Liver (tissue), 9 donors: ENCODE data around the gene ZDHHC14. TPM values are rescaled to one million over a fixed set of nuclear protein-coding genes. Genes with fewer than 3 reads are reported as not detected.

ENCODE experiments used
- DNase-seq: peaks from one replicate; pipeline ENCODE4 v3.0.0-alpha.2; 2017; ENCODE audit warnings: low spot score
- H3K27ac ChIP-seq, 2 donors: one replicate each; pipeline ENCODE4 v1.7.0; 2013; ENCODE audit warnings: inconsistent platforms in 2 of 2, low read length in 2 of 2, control low read depth in 1 of 2, low read depth in 1 of 2, mild to moderate bottlenecking in 1 of 2
- H3K27me3 ChIP-seq, 4 donors: one replicate each; pipeline versions ENCODE4 v1.6.1 to v1.7.0; 2013; ENCODE audit warnings: low read length in 3 of 4, inconsistent platforms in 1 of 4, mild to moderate bottlenecking in 1 of 4, moderate library complexity in 1 of 4; ENCODE audit not compliant: control insufficient read depth in 4 of 4, insufficient read depth in 4 of 4
- H3K36me3 ChIP-seq, 4 donors: one replicate each; pipeline versions ENCODE4 v1.6.1 to v1.7.0; 2013; ENCODE audit warnings: low read length in 3 of 4, mild to moderate bottlenecking in 3 of 4, low read depth in 1 of 4, moderate library complexity in 1 of 4; ENCODE audit not compliant: control insufficient read depth in 4 of 4, insufficient read depth in 3 of 4
- H3K4me1 ChIP-seq, 4 donors: one replicate each; pipeline versions ENCODE4 v1.6.1 to v1.7.0; 2013; ENCODE audit warnings: low read length in 3 of 4, mild to moderate bottlenecking in 3 of 4, moderate library complexity in 1 of 4; ENCODE audit not compliant: control insufficient read depth in 4 of 4, insufficient read depth in 4 of 4
- H3K4me3 ChIP-seq, 3 donors: one replicate each; pipeline versions ENCODE4 v1.6.1 to v1.7.0; 2013; ENCODE audit warnings: low read length in 3 of 3, control low read depth in 1 of 3, low read depth in 1 of 3, mild to moderate bottlenecking in 1 of 3
- H3K9ac ChIP-seq, 2 donors: one replicate each; pipeline ENCODE4 v1.7.0; 2013; ENCODE audit warnings: low read length in 2 of 2, mild to moderate bottlenecking in 2 of 2, moderate library complexity in 2 of 2, control low read depth in 1 of 2, low read depth in 1 of 2
- H3K9me3 ChIP-seq, 4 donors: one replicate each; pipeline versions ENCODE4 v1.6.1 to v1.7.0; 2013; ENCODE audit warnings: low read length in 3 of 4; ENCODE audit not compliant: control insufficient read depth in 4 of 4
- ATF3 ChIP-seq: IDR thresholded peaks from 2 replicates; pipeline ENCODE4 v1.6.1; 2016; ENCODE audit warnings: antibody characterized with exemption
- EGR1 ChIP-seq, 2 donors: IDR thresholded peaks; 2 replicates each; pipeline ENCODE4 v1.6.1; 2016 to 2018; ENCODE audit warnings: antibody characterized with exemption in 2 of 2, low read depth in 2 of 2
- FOXA2 ChIP-seq: IDR thresholded peaks from 2 replicates; pipeline ENCODE4 v1.6.1; 2016; ENCODE audit warnings: antibody characterized with exemption
- GABPA ChIP-seq, 2 donors: IDR thresholded peaks in 1 of 2; conservative IDR thresholded peaks in 1 of 2; 2 replicates each; pipeline ENCODE4 v1.6.1; 2016; ENCODE audit warnings: antibody characterized with exemption in 2 of 2, mild to moderate bottlenecking in 1 of 2, moderate library complexity in 1 of 2
- HNF4A ChIP-seq, 2 donors: conservative IDR thresholded peaks; 2 replicates each; pipeline ENCODE4 v1.6.1; 2016; ENCODE audit warnings: antibody characterized with exemption in 2 of 2, mild to moderate bottlenecking in 2 of 2
- HNF4G ChIP-seq: IDR thresholded peaks from 2 replicates; pipeline ENCODE4 v1.6.1; 2016; ENCODE audit warnings: antibody characterized with exemption
- JUND ChIP-seq, 2 donors: IDR thresholded peaks; 2 replicates each; pipeline ENCODE4 v1.6.1; 2016; ENCODE audit warnings: antibody characterized with exemption in 2 of 2
- MAX ChIP-seq: IDR thresholded peaks from 2 replicates; pipeline ENCODE4 v1.6.1; 2016; ENCODE audit warnings: antibody characterized with exemption
- NR2F2 ChIP-seq: IDR thresholded peaks from 2 replicates; pipeline ENCODE4 v1.6.1; 2016; ENCODE audit warnings: antibody characterized with exemption
- RAD21 ChIP-seq, 2 donors: IDR thresholded peaks; 2 replicates each; pipeline ENCODE4 v1.6.1; 2016; ENCODE audit warnings: antibody characterized with exemption in 2 of 2, mild to moderate bottlenecking in 2 of 2
- RXRA ChIP-seq, 2 donors: IDR thresholded peaks; 2 replicates each; pipeline ENCODE4 v1.6.1; 2017 to 2018; ENCODE audit warnings: antibody characterized with exemption in 2 of 2, mild to moderate bottlenecking in 1 of 2
- SP1 ChIP-seq: IDR thresholded peaks from 2 replicates; pipeline ENCODE4 v1.6.1; 2018; ENCODE audit warnings: antibody characterized with exemption, mild to moderate bottlenecking
- TAF1 ChIP-seq: conservative IDR thresholded peaks from 2 replicates; pipeline ENCODE4 v1.6.1; 2016; ENCODE audit warnings: antibody characterized with exemption, mild to moderate bottlenecking
- YY1 ChIP-seq: IDR thresholded peaks from 2 replicates; pipeline ENCODE4 v1.6.1; 2016; ENCODE audit warnings: antibody characterized with exemption, mild to moderate bottlenecking
- ZBTB33 ChIP-seq: IDR thresholded peaks from 2 replicates; pipeline ENCODE4 v1.6.1; 2016; ENCODE audit warnings: antibody characterized with exemption
- WGBS: extraction: QIAGEN DNeasy Blood & Tissue Kit; methylation state at CpG from one replicate; pipeline ENCODE4 v1.1.7; 2013; 5-methylcytosine and 5-hydroxymethylcytosine counted together
- polyA plus RNA-seq, 2 donors: library from polyadenylated mRNA; stranded (reverse) in 1 of 2; unstranded in 1 of 2; fragments of 200-250 nt in 1 of 2; fragments of >200 nt in 1 of 2; fragmentation: Nextera tagmentation in 1 of 2; extraction: Ambion mirVana in 1 of 2; gene quantifications; one replicate each; pipeline versions ENCODE4 v1.2.1 to v1.2.3, GENCODE V29; 2013 to 2015
- total RNA-seq, 2 donors: library from RNA; depleted of rRNA; stranded (reverse); fragments of >200 nt; gene quantifications; one replicate each; pipeline ENCODE4 v1.2.3, GENCODE V29; 2014
- TF ChIP-seq, protein P1 (sequence below): IDR thresholded peaks from 2 replicates; pipeline ENCODE4 v1.6.1; 2016; ENCODE audit warnings: antibody characterized with exemption, mild to moderate bottlenecking
- TF ChIP-seq, protein P2 (sequence below): fragments of 150-350 bp; IDR thresholded peaks from 2 replicates; pipeline ENCODE4 v1.5.1; 2017; ENCODE audit warnings: improper control_type of control experiment, low read depth, low read length; ENCODE audit not compliant: missing input control
- donor health status: healthy.
- donor health status: healthy.
- donor health status: healthy.
- donor health status: healthy.
- donor health status: healthy.

ZDHHC14 gene
- total and polyA plus RNA-seq, 4 donors: 4.4 to 11.7 (median 8.4) TPM

DNA sequence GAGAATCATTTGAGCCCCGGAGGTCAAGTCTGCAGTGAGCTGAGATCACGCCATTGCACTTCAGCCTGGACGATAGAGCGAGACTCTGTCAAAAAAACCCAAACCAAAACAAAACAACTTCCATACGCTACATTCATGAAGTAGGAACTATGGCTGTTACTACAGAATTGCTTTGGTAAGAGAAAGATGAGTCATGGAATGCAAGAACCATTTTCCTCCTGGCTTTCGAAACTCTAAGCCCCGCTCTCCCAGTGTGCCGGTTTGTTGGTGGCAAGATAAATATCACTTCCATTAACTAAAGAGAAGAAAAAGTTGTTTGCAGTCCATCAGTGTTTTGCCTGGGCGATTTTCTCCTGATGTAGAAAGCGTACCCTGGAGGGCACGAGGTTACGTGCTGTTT is 61.3 kb downstream of the ZDHHC14 start:
- H3K9ac ChIP-seq: no peak overlapping the region
- 81% methylated on average over 12 of the region's 12 CpGs for WGBS
- no peak for DNase-seq
- H3K36me3 ChIP-seq: no peaks in the 10 kb centered on the region
- TF ChIP-seq RXRA (IDR thresholded peaks at IDR 0.05): no peak
- no peak for TF ChIP-seq MAX
- no peak for TF ChIP-seq TAF1
- TF ChIP-seq HNF4G: no peak
- TF ChIP-seq JUND (IDR thresholded peaks at IDR 0.05): no peak
- no peak for TF ChIP-seq EGR1 (IDR thresholded peaks at IDR 0.05; ENCODE audit: low read depth in 2 of 2)
- TF ChIP-seq GABPA (IDR thresholded peaks at IDR 0.05 in 1 of 2, conservative IDR thresholded peaks at IDR 0.05 in 1 of 2): no peak
- TF ChIP-seq, protein P1, sequence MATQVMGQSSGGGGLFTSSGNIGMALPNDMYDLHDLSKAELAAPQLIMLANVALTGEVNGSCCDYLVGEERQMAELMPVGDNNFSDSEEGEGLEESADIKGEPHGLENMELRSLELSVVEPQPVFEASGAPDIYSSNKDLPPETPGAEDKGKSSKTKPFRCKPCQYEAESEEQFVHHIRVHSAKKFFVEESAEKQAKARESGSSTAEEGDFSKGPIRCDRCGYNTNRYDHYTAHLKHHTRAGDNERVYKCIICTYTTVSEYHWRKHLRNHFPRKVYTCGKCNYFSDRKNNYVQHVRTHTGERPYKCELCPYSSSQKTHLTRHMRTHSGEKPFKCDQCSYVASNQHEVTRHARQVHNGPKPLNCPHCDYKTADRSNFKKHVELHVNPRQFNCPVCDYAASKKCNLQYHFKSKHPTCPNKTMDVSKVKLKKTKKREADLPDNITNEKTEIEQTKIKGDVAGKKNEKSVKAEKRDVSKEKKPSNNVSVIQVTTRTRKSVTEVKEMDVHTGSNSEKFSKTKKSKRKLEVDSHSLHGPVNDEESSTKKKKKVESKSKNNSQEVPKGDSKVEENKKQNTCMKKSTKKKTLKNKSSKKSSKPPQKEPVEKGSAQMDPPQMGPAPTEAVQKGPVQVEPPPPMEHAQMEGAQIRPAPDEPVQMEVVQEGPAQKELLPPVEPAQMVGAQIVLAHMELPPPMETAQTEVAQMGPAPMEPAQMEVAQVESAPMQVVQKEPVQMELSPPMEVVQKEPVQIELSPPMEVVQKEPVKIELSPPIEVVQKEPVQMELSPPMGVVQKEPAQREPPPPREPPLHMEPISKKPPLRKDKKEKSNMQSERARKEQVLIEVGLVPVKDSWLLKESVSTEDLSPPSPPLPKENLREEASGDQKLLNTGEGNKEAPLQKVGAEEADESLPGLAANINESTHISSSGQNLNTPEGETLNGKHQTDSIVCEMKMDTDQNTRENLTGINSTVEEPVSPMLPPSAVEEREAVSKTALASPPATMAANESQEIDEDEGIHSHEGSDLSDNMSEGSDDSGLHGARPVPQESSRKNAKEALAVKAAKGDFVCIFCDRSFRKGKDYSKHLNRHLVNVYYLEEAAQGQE: no peak
- TF ChIP-seq YY1: no peak
- TF ChIP-seq SP1: no peak
- TF ChIP-seq, protein P2, sequence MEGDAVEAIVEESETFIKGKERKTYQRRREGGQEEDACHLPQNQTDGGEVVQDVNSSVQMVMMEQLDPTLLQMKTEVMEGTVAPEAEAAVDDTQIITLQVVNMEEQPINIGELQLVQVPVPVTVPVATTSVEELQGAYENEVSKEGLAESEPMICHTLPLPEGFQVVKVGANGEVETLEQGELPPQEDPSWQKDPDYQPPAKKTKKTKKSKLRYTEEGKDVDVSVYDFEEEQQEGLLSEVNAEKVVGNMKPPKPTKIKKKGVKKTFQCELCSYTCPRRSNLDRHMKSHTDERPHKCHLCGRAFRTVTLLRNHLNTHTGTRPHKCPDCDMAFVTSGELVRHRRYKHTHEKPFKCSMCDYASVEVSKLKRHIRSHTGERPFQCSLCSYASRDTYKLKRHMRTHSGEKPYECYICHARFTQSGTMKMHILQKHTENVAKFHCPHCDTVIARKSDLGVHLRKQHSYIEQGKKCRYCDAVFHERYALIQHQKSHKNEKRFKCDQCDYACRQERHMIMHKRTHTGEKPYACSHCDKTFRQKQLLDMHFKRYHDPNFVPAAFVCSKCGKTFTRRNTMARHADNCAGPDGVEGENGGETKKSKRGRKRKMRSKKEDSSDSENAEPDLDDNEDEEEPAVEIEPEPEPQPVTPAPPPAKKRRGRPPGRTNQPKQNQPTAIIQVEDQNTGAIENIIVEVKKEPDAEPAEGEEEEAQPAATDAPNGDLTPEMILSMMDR: no peak
- no peak for TF ChIP-seq ATF3
- TF ChIP-seq ZBTB33: no peak
- TF ChIP-seq HNF4A (conservative IDR thresholded peaks at IDR 0.05): no peak
- H3K4me3 ChIP-seq: no peak overlapping the region
- H3K9me3 ChIP-seq: no peaks in the 10 kb centered on the region
- H3K27me3 ChIP-seq: no peaks in the 10 kb centered on the region
- peaks cover 0 to 13% (median 11%) of the 10 kb centered on the region in 4 donors for H3K4me1 ChIP-seq
- H3K27ac ChIP-seq: no peak overlapping the region

DNA sequence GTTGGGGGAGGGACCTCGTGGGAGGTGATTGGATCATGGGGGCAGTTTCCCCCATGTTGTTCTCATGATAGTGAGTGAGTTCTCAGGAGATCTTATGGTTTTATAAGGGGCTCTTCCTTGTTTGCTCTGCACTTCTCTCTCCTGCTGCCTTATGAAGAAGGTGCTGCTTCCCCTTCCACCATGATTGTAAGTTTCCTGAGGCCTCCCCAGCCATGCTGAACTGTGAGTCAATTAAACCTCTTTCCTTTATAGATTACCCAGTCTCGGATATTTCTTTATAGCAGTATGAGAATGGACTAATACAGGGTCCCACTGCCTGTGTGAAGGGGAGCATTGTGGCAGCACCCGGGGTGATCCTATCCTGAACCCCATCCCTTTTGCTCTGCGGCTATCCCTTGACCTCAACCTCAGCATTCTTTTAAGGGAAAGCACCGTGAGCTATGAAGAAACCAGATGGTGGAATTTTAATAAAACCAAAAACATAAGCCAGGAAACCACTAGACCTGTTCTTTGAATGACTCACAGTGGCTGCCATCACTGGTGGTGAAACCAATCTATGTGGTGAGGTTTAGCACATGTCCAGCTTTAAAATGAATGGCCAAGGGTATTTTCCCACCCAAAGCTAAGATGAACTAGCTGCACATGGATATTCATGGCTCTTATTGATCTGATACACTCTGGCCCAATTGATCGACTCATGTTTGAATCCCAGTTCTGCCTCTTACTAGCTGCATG is 62.2 kb downstream of the ZDHHC14 start:
- Histone ChIP-seq H3K9me3 (no peaks in the 10 kb centered on the region), H3K4me3 (no peak overlapping the region), H3K36me3 (no peaks in the 10 kb centered on the region), H3K4me1 (peaks cover 0 to 9% (median 9%) of the 10 kb centered on the region in 4 donors), H3K27ac (no peak overlapping the region), H3K27me3 (no peaks in the 10 kb centered on the region), H3K9ac (no peak overlapping the region)
- DNase-seq: no peak
- WGBS: 81% methylated on average over 6 of the region's 6 CpGs
- TF ChIP-seq NR2F2: no peak
- no peak for TF ChIP-seq ZBTB33
- TF ChIP-seq FOXA2: no peak
- no peak for TF ChIP-seq ATF3
- no peak for TF ChIP-seq YY1
- no peak for TF ChIP-seq TAF1
- TF ChIP-seq RAD21 (IDR thresholded peaks at IDR 0.05): no peak
- TF ChIP-seq, protein P1: no peak
- no peak for TF ChIP-seq RXRA (IDR thresholded peaks at IDR 0.05)
- no peak for TF ChIP-seq HNF4A (conservative IDR thresholded peaks at IDR 0.05)
- no peak for TF ChIP-seq GABPA (IDR thresholded peaks at IDR 0.05 in 1 of 2, conservative IDR thresholded peaks at IDR 0.05 in 1 of 2)
